Mesendoderm (in vitro differentiated cells): ENCODE measurements around the gene COQ7. TPM values are rescaled to one million over a fixed set of nuclear protein-coding genes. Genes with fewer than 3 reads are reported as not detected.

Experiments
- DNase-seq: peaks from one replicate; pipeline ENCODE4 v3.0.0; 2013
- H2AK5ac ChIP-seq: 2 replicates; pipeline ENCODE4 v1.6.1; 2013; ENCODE audit warnings: low read length, inconsistent platforms
- H2BK120ac ChIP-seq: 2 replicates; pipeline ENCODE4 v1.6.1; 2013; ENCODE audit warnings: low read depth, mild to moderate bottlenecking, low read length, moderate library complexity, mixed read lengths
- H2BK15ac ChIP-seq: replicated peaks from 2 replicates; pipeline ENCODE4 v1.6.1; 2013; ENCODE audit warnings: low read depth, mild to moderate bottlenecking, moderate library complexity
- H2BK5ac ChIP-seq: 2 replicates; pipeline ENCODE4 v1.6.1; 2013; ENCODE audit warnings: low read length, inconsistent platforms
- H3K18ac ChIP-seq: 2 replicates; pipeline ENCODE4 v1.6.1; 2013; ENCODE audit warnings: mild to moderate bottlenecking, low read length, mixed read lengths
- H3K23ac ChIP-seq: one replicate; pipeline ENCODE4 v1.6.1; 2013; ENCODE audit warnings: low read length
- H3K27ac ChIP-seq: 2 replicates; pipeline ENCODE4 v1.5.1; 2013; ENCODE audit warnings: low read depth, mild to moderate bottlenecking, inconsistent platforms, low read length, moderate library complexity
- H3K27me3 ChIP-seq: 2 replicates; pipeline ENCODE4 v1.6.1; 2013; ENCODE audit warnings: low read length, control low read depth, mild to moderate bottlenecking, inconsistent platforms; ENCODE audit not compliant: insufficient read depth, poor library complexity
- H3K36me3 ChIP-seq: 2 replicates; pipeline ENCODE4 v1.6.1; 2013; ENCODE audit warnings: low read length, inconsistent platforms; ENCODE audit not compliant: control insufficient read depth, insufficient read depth
- H3K4ac ChIP-seq: one replicate; pipeline ENCODE4 v1.6.1; 2013; ENCODE audit warnings: low read depth, mild to moderate bottlenecking, low read length, moderate library complexity
- H3K4me1 ChIP-seq: 2 replicates; pipeline ENCODE4 v1.6.1; 2013; ENCODE audit warnings: low read depth, low read length, inconsistent platforms; ENCODE audit not compliant: control insufficient read depth
- H3K4me2 ChIP-seq: 2 replicates; pipeline ENCODE4 v1.6.1; 2013; ENCODE audit warnings: low read length
- H3K4me3 ChIP-seq: 2 replicates; pipeline ENCODE4 v1.5.1; 2013; ENCODE audit warnings: mild to moderate bottlenecking, low read length
- H3K56ac ChIP-seq: one replicate; pipeline ENCODE4 v1.6.1; 2013; ENCODE audit warnings: low read length
- H3K79me1 ChIP-seq: 2 replicates; pipeline ENCODE4 v1.6.1; 2013; ENCODE audit warnings: low read length, inconsistent platforms
- H3K79me2 ChIP-seq: 2 replicates; pipeline ENCODE4 v1.6.1; 2013; ENCODE audit warnings: mild to moderate bottlenecking, low read length; ENCODE audit not compliant: control insufficient read depth, insufficient read depth
- H3K9ac ChIP-seq: 2 replicates; pipeline ENCODE4 v1.6.1; 2013; ENCODE audit warnings: low read length, inconsistent platforms
- H4K5ac ChIP-seq: one replicate; pipeline ENCODE4 v1.6.1; 2013; ENCODE audit warnings: low read length
- H4K8ac ChIP-seq: one replicate; pipeline ENCODE4 v1.6.1; 2013; ENCODE audit warnings: low read depth, mild to moderate bottlenecking, control low read depth, low read length, moderate library complexity
- WGBS: extraction: QIAGEN DNeasy Blood & Tissue Kit; methylation state at CpG from one replicate; pipeline ENCODE4 v1.1.7; 2013; ENCODE audit warnings: low lambda C conversion rate, missing lambda C conversion rate; ENCODE audit not compliant: insufficient coverage; ENCODE audit errors: extremely low coverage; 5-methylcytosine and 5-hydroxymethylcytosine counted together
- polyA plus RNA-seq, 2 experiments: library from polyadenylated mRNA; stranded (reverse); fragments of 200-250 nt; gene quantifications; one replicate each; pipeline ENCODE4 v1.2.3, GENCODE V29; 2013

Gene COQ7
- 12.6 TPM for polyA plus RNA-seq (2013, experiment 1 of 2)
- polyA plus RNA-seq (2013, experiment 2 of 2), result 12.3 TPM

DNA sequence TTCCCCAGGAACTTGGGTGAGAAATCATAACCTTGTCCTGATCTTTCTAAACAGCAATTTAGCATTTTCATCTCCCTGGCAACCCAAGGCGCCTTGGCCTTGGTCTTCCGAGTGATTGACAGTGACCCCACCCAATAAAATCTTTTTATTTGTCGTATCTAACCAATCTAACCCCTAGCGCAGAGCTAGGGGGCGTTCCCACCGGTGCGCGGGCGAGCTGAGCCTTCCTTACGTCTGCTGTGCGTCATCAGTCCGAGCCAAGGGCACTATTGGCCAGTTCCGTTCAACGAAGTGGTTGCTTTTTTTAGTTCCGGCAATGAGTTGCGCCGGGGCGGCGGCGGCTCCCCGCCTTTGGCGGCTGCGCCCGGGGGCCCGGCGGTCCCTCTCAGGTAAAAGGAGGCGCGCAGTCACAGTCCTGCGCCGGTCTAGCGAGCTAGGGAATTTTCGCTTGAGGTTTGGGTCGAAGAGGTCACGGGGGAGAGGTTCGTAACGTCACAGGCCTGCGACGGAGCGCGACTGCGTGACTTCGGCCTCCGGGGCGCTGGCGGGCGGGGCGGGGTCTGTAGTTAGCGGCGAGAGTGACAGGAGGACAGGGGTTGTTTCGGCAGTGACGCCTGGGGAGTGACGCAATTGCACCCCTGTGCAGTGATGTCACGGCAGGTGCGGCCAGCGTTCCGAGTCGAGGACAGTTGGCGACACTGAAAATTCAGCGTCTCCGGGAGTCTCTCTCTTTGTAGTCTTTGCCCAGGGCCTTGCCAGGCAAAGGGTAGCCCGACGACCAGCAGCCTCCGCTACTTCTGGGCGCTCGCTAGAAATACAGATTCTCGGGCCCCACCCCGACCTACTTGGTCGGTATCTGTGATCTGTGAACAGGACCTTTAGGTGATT is at the start of gene COQ7:
Gene COQ7 (plus strand): TSS at position 266 of the 888 bp plus-strand sequence. CDS start 51 bp downstream, at position 317.
- no peaks in the 10 kb centered on the region for H3K79me2 ChIP-seq
- H4K5ac ChIP-seq, result no peak within 1 kb of the TSS
- H4K8ac ChIP-seq, result peak within 1 kb of the TSS; percentile 94
- H2AK5ac ChIP-seq, result no peak within 1 kb of the TSS
- H3K27me3 ChIP-seq, result no peaks in the 10 kb centered on the region
- H3K18ac ChIP-seq, result peak within 1 kb of the TSS; percentile 97
- H3K79me1 ChIP-seq, result no peaks in the 10 kb centered on the region
- H3K4me1 ChIP-seq, result no peaks in the 10 kb centered on the region
- DNase-seq, result peak; percentile 100
- peak within 1 kb of the TSS; percentile 97 for H3K4ac ChIP-seq
- peak within 1 kb of the TSS; percentile 88 for H2BK120ac ChIP-seq
- H3K27ac ChIP-seq, result peak within 1 kb of the TSS; percentile 89
- peak within 1 kb of the TSS; percentile 95 for H3K4me2 ChIP-seq
- H2BK15ac ChIP-seq, result no peak within 1 kb of the TSS
- H3K9ac ChIP-seq, result peak within 1 kb of the TSS; percentile 84
- peak within 1 kb of the TSS; percentile 93 for H3K56ac ChIP-seq
- no CpG with 5 or more reads among the region's 68 CpGs for WGBS
- H2BK5ac ChIP-seq, result peak within 1 kb of the TSS; percentile 74
- no peaks in the 10 kb centered on the region for H3K36me3 ChIP-seq
- no peak within 1 kb of the TSS for H3K23ac ChIP-seq
- peak within 1 kb of the TSS; percentile 71 for H3K4me3 ChIP-seq

DNA sequence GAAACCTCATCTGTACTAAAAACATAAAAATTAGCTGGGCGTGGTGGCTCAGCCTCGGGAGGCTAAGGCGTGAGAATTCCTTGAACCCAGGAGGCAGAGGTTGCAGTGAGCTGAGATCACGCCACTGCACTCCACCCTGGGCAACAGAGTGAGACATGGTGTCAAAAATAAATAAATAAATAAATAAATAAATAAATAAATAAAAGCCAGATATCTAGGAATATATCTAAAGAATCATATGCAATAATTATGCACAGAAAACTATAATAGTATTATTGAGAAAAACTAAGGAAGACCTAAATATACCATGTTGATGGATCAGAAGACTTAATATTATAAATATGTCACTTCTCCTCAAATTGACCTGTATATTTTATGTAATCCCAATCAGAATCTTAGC is 46.7 kb upstream of the COQ7 start:
- H3K36me3 ChIP-seq, result no peaks in the 10 kb centered on the region
- no peaks in the 10 kb centered on the region for H3K27me3 ChIP-seq
- H2AK5ac ChIP-seq, result no peak overlapping the region
- H3K79me2 ChIP-seq, result no peaks in the 10 kb centered on the region
- H3K4me1 ChIP-seq, result no peaks in the 10 kb centered on the region
- no peak overlapping the region for H3K9ac ChIP-seq
- H2BK15ac ChIP-seq, result no peak overlapping the region
- H3K4me2 ChIP-seq, result no peak overlapping the region
- H2BK120ac ChIP-seq, result no peak overlapping the region
- no peak overlapping the region for H3K4me3 ChIP-seq
- H4K5ac ChIP-seq, result no peak overlapping the region
- no peak overlapping the region for H4K8ac ChIP-seq
- no peak overlapping the region for H3K18ac ChIP-seq
- no peak overlapping the region for H3K4ac ChIP-seq
- no peak overlapping the region for H2BK5ac ChIP-seq
- H3K56ac ChIP-seq, result no peak overlapping the region
- no peaks in the 10 kb centered on the region for H3K79me1 ChIP-seq
- DNase-seq, result no peak
- no peak overlapping the region for H3K23ac ChIP-seq
- WGBS, result no CpG with 5 or more reads among the region's 4 CpGs
- H3K27ac ChIP-seq, result no peak overlapping the region

DNA sequence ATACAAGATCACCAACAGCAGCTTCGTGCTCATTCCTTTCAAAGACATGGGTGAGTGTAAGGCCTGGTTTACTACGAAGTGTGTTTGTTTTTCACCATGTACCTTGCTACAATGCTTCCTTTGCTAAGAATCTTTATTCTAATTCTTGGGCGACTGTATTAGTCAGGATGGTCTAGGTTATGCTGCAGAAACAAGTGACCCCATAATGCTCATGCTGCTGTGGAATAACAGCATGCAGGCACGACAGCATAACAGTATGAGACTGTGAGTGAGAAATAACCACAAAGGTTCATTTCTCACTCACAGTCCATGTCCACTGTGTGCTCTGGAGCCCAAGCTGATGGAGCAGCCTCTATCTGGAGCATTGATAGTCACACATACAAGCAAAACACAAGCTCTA is 45.7 kb upstream of the COQ7 start:
- H3K4me1 ChIP-seq, result no peaks in the 10 kb centered on the region
- H4K8ac ChIP-seq, result no peak overlapping the region
- H2AK5ac ChIP-seq, result no peak overlapping the region
- H3K4me3 ChIP-seq, result no peak overlapping the region
- no peak overlapping the region for H3K18ac ChIP-seq
- H3K27ac ChIP-seq, result no peak overlapping the region
- H3K9ac ChIP-seq, result no peak overlapping the region
- H3K56ac ChIP-seq, result no peak overlapping the region
- H3K4ac ChIP-seq, result no peak overlapping the region
- H3K23ac ChIP-seq, result no peak overlapping the region
- no CpG with 5 or more reads among the region's 4 CpGs for whole genome bisulfite sequencing
- H4K5ac ChIP-seq, result no peak overlapping the region
- H2BK5ac ChIP-seq, result no peak overlapping the region
- H3K36me3 ChIP-seq, result no peaks in the 10 kb centered on the region
- no peaks in the 10 kb centered on the region for H3K27me3 ChIP-seq
- DNase-seq, result no peak
- no peak overlapping the region for H3K4me2 ChIP-seq
- H2BK15ac ChIP-seq, result no peak overlapping the region
- H3K79me1 ChIP-seq, result no peaks in the 10 kb centered on the region
- no peaks in the 10 kb centered on the region for H3K79me2 ChIP-seq
- H2BK120ac ChIP-seq, result no peak overlapping the region

DNA sequence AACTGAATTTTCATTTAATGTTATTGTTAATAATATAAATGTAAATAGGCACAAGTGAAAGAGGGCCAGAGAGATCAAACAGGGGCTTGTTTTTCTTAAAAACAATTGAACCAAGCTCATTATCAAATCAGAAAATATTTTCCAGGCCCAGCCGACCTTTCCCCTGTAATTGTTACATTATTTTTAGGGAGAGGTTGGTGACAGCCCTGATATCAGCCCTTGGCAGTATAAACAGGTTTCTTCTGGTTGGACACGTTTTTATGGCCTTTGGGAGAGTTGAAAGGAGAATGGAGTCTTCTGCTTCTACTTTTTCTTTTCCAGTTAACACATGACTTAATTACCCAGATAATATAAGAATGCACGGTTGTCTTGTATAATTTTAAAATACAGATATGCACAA is 40.0 kb upstream of the COQ7 start:
- DNase-seq, result no peak
- Histone ChIP-seq H3K9ac (no peak overlapping the region), H3K4ac (no peak overlapping the region), H3K79me1 (no peaks in the 10 kb centered on the region), H2BK120ac (no peak overlapping the region), H3K4me1 (no peaks in the 10 kb centered on the region), H2BK15ac (no peak overlapping the region), H3K79me2 (no peaks in the 10 kb centered on the region), H3K36me3 (no peaks in the 10 kb centered on the region), H3K18ac (no peak overlapping the region), H3K27me3 (no peaks in the 10 kb centered on the region), H3K23ac (no peak overlapping the region), H3K27ac (no peak overlapping the region), H2AK5ac (no peak overlapping the region), H2BK5ac (no peak overlapping the region), H3K56ac (no peak overlapping the region), H4K8ac (no peak overlapping the region), H4K5ac (no peak overlapping the region), H3K4me3 (no peak overlapping the region), H3K4me2 (no peak overlapping the region)
- WGBS, result no CpG with 5 or more reads among the region's 3 CpGs

DNA sequence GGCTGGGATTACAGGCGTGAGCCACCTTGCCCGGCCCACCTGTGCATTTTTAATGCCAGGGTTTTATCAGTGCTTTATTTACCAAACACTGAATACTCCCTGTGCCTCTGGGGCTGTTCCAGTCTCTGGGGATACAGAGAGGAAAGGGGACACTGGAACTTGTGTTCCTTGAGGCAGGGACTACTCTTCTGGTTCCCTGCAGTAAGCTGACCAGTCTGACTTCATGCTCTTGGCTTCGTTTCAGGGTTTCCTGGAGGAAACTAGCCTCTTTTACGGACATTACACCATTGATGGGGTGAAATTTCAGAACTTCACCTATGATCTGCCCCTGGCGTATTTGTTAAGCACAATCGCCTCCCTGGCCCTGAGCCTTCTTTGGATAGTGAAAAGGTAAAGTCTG is 37.4 kb upstream of the COQ7 start:
- H3K79me1 ChIP-seq, result no peaks in the 10 kb centered on the region
- no peak overlapping the region for H2AK5ac ChIP-seq
- H4K5ac ChIP-seq, result no peak overlapping the region
- no peak overlapping the region for H3K9ac ChIP-seq
- H3K56ac ChIP-seq, result no peak overlapping the region
- no peaks in the 10 kb centered on the region for H3K79me2 ChIP-seq
- no peak overlapping the region for H3K4me3 ChIP-seq
- no peak overlapping the region for H4K8ac ChIP-seq
- WGBS, result no CpG with 5 or more reads among the region's 6 CpGs
- no peak overlapping the region for H2BK15ac ChIP-seq
- H3K23ac ChIP-seq, result no peak overlapping the region
- no peak overlapping the region for H3K27ac ChIP-seq
- H3K27me3 ChIP-seq, result no peaks in the 10 kb centered on the region
- no peaks in the 10 kb centered on the region for H3K4me1 ChIP-seq
- H2BK5ac ChIP-seq, result no peak overlapping the region
- no peak overlapping the region for H2BK120ac ChIP-seq
- H3K4me2 ChIP-seq, result no peak overlapping the region
- H3K4ac ChIP-seq, result no peak overlapping the region
- H3K36me3 ChIP-seq, result no peaks in the 10 kb centered on the region
- no peak overlapping the region for H3K18ac ChIP-seq
- no peak for DNase-seq
